HCT116 (cell line): Measurements from ENCODE around the gene PLEKHG5. TPM values are rescaled to one million over a fixed set of nuclear protein-coding genes. Genes with fewer than 3 reads are reported as not detected.

Experiments
- ATAC-seq: fragments of 200-7000 bp; cut with Tn5 transposase; 2 replicates; pipeline ENCODE4 v1.9.1; 2020; ENCODE audit warnings: mild to moderate bottlenecking, moderate library complexity
- BruUV-seq: library from RNA; stranded (reverse); fragments of 400-500 nt; replicated peaks from 2 replicates; lab custom pipeline; 2021; lab: Mats Ljungman, UMichigan
- CTCF ChIA-PET: fragments of 300-600 bp; sonication (Branson Sonifier 250); formaldehyde crosslinking; loops from one replicate; lab custom pipeline; 2021; ENCODE audit warnings: antibody characterized with exemption; lab: Charles Lee
- POLR2A ChIA-PET: fragments of 300-600, 350-600 bp; sonication (Branson Sonifier 250); formaldehyde crosslinking; loops from one replicate; lab custom pipeline; 2021; ENCODE audit warnings: antibody characterized with exemption; lab: Charles Lee
- RAD21 ChIA-PET, 2 experiments: fragments of 300-600 bp; sonication (Branson Sonifier 250); formaldehyde crosslinking; loops; one replicate each; lab custom pipeline; 2023; ENCODE audit warnings: low total read pairs in 2 of 2; ENCODE audit not compliant: uncharacterized antibody in 2 of 2, unreplicated experiment in 2 of 2, low non-redundant PET in 1 of 2; lab: Charles Lee
- DNase-seq: peaks from one replicate; pipeline ENCODE4 v3.0.0-alpha.2; 2010; ENCODE audit warnings: low read depth, low spot score
- H2AFZ ChIP-seq: fragments of 200-600 bp; shearing (Covaris generic), sonication (generic); 2 replicates; pipeline ENCODE4 v1.6.1; 2017; ENCODE audit warnings: low read depth, mixed run types, mixed read lengths, antibody characterized with exemption, low read length; ENCODE audit not compliant: poor library complexity, severe bottlenecking
- H3K27ac ChIP-seq: 2 replicates; pipeline ENCODE4 v1.5.1; 2012; ENCODE audit warnings: low read depth, low read length
- H3K27me3 ChIP-seq: fragments of 200-600 bp; sonication (generic); 2 replicates; pipeline ENCODE4 v1.6.1; 2016; ENCODE audit warnings: mixed run types, low read length, mixed read lengths; ENCODE audit not compliant: insufficient read depth
- H3K36me3 ChIP-seq, 2 experiments: fragments of 200-500 bp in 1 of 2; fragments of 200-600 bp in 1 of 2; sonication (Bioruptor generic) in 1 of 2; sonication (generic) in 1 of 2; 2 replicates each; pipeline versions ENCODE4 v1.5.1 to v1.6.1; 2014 to 2016; ENCODE audit warnings: low read length in 2 of 2, inconsistent platforms in 1 of 2, mixed read lengths in 1 of 2, mixed run types in 1 of 2; ENCODE audit not compliant: insufficient read depth in 2 of 2, control insufficient read depth in 1 of 2
- H3K4me1 ChIP-seq, 2 experiments: fragments of 200-600 bp in 1 of 2; sonication (generic) in 1 of 2; 2 replicates each; pipeline versions ENCODE4 v1.5.1 to v1.6.1; 2012 to 2017; ENCODE audit warnings: low read length in 2 of 2, inconsistent platforms in 1 of 2, mild to moderate bottlenecking in 1 of 2, mixed read lengths in 1 of 2, mixed run types in 1 of 2, moderate library complexity in 1 of 2; ENCODE audit not compliant: insufficient read depth in 2 of 2, control insufficient read depth in 1 of 2
- H3K4me2 ChIP-seq: fragments of 200-600 bp; sonication (generic); 2 replicates; pipeline ENCODE4 v1.6.1; 2017; ENCODE audit warnings: mixed run types, low read length, mixed read lengths
- H3K4me3 ChIP-seq, 2 experiments: fragments of 200-600 bp in 1 of 2; sonication (generic) in 1 of 2; replicated peaks in 1 of 2; 2 replicates each; pipeline ENCODE4 v1.5.1; 2011 to 2016; ENCODE audit warnings: low read length in 2 of 2, control low read depth in 1 of 2, low read depth in 1 of 2, mild to moderate bottlenecking in 1 of 2, mixed read lengths in 1 of 2, mixed run types in 1 of 2
- H3K79me2 ChIP-seq: fragments of 200-600 bp; sonication (generic); 2 replicates; pipeline ENCODE4 v1.6.1; 2017; ENCODE audit warnings: mild to moderate bottlenecking, mixed run types, low read length, moderate library complexity, mixed read lengths; ENCODE audit not compliant: insufficient read depth
- H3K9ac ChIP-seq: fragments of 200-600 bp; sonication (generic); 2 replicates; pipeline ENCODE4 v1.6.1; 2016; ENCODE audit warnings: low read length, mixed read lengths
- H3K9me2 ChIP-seq: fragments of 200-600 bp; sonication (generic), shearing (Covaris generic); 2 replicates; pipeline ENCODE4 v1.6.1; 2017; ENCODE audit warnings: mixed run types, mild to moderate bottlenecking, moderate library complexity; ENCODE audit not compliant: insufficient read depth
- H3K9me3 ChIP-seq, 2 experiments: fragments of 200-500 bp in 1 of 2; fragments of 200-600 bp in 1 of 2; sonication (Bioruptor generic) in 1 of 2; sonication (generic) in 1 of 2; 2 replicates each; pipeline ENCODE4 v1.6.1; 2014 to 2017; ENCODE audit warnings: low read length in 2 of 2, mixed read lengths in 2 of 2, inconsistent platforms in 1 of 2, low read depth in 1 of 2, mild to moderate bottlenecking in 1 of 2, mixed run types in 1 of 2, moderate library complexity in 1 of 2; ENCODE audit not compliant: control insufficient read depth in 1 of 2, insufficient read depth in 1 of 2
- H4K20me1 ChIP-seq: fragments of 200-600 bp; sonication (generic), shearing (Covaris generic); 2 replicates; pipeline ENCODE4 v1.6.1; 2017; ENCODE audit warnings: mixed run types, mild to moderate bottlenecking, moderate library complexity; ENCODE audit not compliant: insufficient read depth
- EZH2 ChIP-seq: fragments of 200-600 bp; sonication (generic); IDR thresholded peaks from 2 replicates; pipeline ENCODE4 v1.6.1; 2017; ENCODE audit warnings: antibody characterized with exemption, mixed run types
- EZH2phosphoT487 ChIP-seq: fragments of 200-600 bp; IDR thresholded peaks from 2 replicates; pipeline ENCODE4 v1.6.1; 2018; ENCODE audit warnings: antibody characterized with exemption, borderline replicate concordance
- FOSL1 ChIP-seq: IDR thresholded peaks from 2 replicates; pipeline ENCODE4 v1.6.1; 2012; ENCODE audit warnings: low read depth
- JUND ChIP-seq: IDR thresholded peaks from 2 replicates; pipeline ENCODE4 v1.6.1; 2012
- MAX ChIP-seq: IDR thresholded peaks from 2 replicates; pipeline ENCODE4 v1.6.1; 2012
- POLR2A ChIP-seq: IDR thresholded peaks from 2 replicates; pipeline ENCODE4 v1.7.0; 2011; ENCODE audit warnings: borderline replicate concordance; ENCODE audit not compliant: insufficient read depth, insufficient read length; ENCODE audit errors: extremely low read depth
- POLR2AphosphoS5 ChIP-seq: IDR thresholded peaks from 2 replicates; pipeline ENCODE4 v1.6.1; 2011; ENCODE audit warnings: mild to moderate bottlenecking, low read depth, low read length, moderate library complexity
- SP1 ChIP-seq: IDR thresholded peaks from 2 replicates; pipeline ENCODE4 v1.6.1; 2012; ENCODE audit warnings: low read depth
- SRF ChIP-seq: IDR thresholded peaks from 2 replicates; pipeline ENCODE4 v1.6.1; 2012; ENCODE audit warnings: low read depth
- YY1 ChIP-seq: IDR thresholded peaks from 2 replicates; pipeline ENCODE4 v1.6.1; 2011; ENCODE audit warnings: low read length, low read depth, moderate library complexity, mild to moderate bottlenecking; ENCODE audit not compliant: insufficient replicate concordance; ENCODE audit errors: extremely low read depth
- ZBTB33 ChIP-seq: IDR thresholded peaks from 2 replicates; pipeline ENCODE4 v1.6.1; 2011; ENCODE audit warnings: mild to moderate bottlenecking, low read length, moderate library complexity; ENCODE audit not compliant: insufficient replicate concordance; ENCODE audit errors: extremely low read depth
- ZFX ChIP-seq: fragments of 450-650 bp; IDR thresholded peaks from 2 replicates; pipeline ENCODE4 v1.6.1; 2017
- intact Hi-C: fragments of 100-400 bp; cut with micrococcal nuclease; formaldehyde crosslinking; loops from 2 replicates; pipeline ENCODE4 v1.10.0; 2022
- total RNA-seq: library from RNA; stranded (reverse); gene quantifications from one replicate; pipeline ENCODE4 v1.2.1, GENCODE V29; 2021; ENCODE audit not compliant: unreplicated experiment
- TF ChIP-seq, protein P1 (sequence below), 3 experiments: fragments of 200-600 bp in 1 of 3; sonication (generic) in 1 of 3; IDR thresholded peaks in 2 of 3; conservative IDR thresholded peaks in 1 of 3; 2 replicates each; pipeline ENCODE4 v1.5.1; 2012 to 2017; ENCODE audit warnings: low read depth in 2 of 3, low read length in 2 of 3, antibody characterized with exemption in 1 of 3, borderline replicate concordance in 1 of 3, control low read depth in 1 of 3, mild to moderate bottlenecking in 1 of 3, mixed read lengths in 1 of 3, mixed run types in 1 of 3, moderate library complexity in 1 of 3; ENCODE audit not compliant: insufficient read depth in 1 of 3

PLEKHG5 gene
- total RNA-seq, 1 experiment from 2014 or later, result 33.0 TPM

GRCh38 chr1:6418668-6419396, 72.6 kb downstream of the PLEKHG5 start:
- Histone ChIP-seq H3K27ac (peak overlapping the region; percentile 38; the same call in 1 of the 2 replicates), H3K4me1 (peaks cover 47 to 88% of the 10 kb centered on the region in 2 experiments), H3K9me2 (no peaks in the 10 kb centered on the region), H3K9ac (peak overlapping the region; percentile 71), H3K4me2 (peak overlapping the region; percentile 97), H3K9me3 (no peaks in the 10 kb centered on the region), H3K79me2 (no peaks in the 10 kb centered on the region), H3K4me3 (peak overlapping the region; percentile 50 to 67), H3K36me3 (no peaks in the 10 kb centered on the region), H4K20me1 (no peaks in the 10 kb centered on the region), H2AFZ (no peak overlapping the region), H3K27me3 (no peaks in the 10 kb centered on the region)
- no TSS peak for BruUV-seq
- ChIA-PET RAD21 (no interaction called here), CTCF (interaction anchor here (1.1 to 2.9 kb wide), 2 partner anchors 21 to 233 kb away, joined by 3 to 30 read pairs; no protein-coding TSS in a partner anchor), POLR2A (interaction anchor here (1.1 to 1.6 kb wide), 3 partner anchors 19 to 44 kb away, joined by 3 to 8 read pairs (median 6); partner anchors contain the start of gene ACOT7)
- ATAC-seq (no peak), DNase-seq (no peak)
- intact Hi-C loops, result no loop called here
- TF ChIP-seq MAX, result no peak

DNA sequence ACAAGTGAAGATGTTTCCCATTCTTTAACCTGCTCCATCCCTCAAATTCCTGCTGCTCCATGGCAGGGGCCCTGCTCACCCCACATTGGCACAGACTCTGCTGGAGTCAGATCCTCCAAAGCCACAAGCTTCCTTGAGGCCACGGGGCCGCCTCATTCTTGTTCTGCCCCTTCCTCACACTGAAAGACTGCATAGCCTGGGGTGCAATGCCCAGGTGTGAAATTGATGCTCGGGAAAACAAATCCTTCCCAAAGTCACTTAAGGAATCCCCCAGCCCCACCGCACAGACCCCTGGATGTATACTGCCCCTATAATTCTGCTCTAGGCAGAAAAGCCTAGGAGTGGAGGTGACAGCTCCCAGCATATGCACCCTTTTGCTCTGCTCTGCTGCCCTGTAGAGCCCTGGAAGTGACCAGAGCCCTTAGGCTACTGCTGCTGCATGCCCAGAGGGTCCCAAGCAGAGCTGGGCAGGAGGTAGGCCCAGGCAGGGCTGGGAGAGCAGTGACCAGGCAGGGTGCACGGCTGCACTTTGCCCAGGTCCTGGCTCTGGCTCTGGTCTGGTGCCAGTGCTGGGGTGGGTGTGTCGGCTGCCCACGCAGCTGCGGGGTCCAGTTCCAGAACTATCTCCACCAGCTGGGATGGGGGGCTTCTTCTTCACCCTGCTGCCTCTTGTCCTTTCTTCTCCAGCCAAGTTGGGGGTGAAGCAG, 73.4 kb downstream of the PLEKHG5 start:
- CTCF ChIA-PET, result interaction anchor here (2.9 kb wide), 1 partner anchor 21 kb away, joined by 30 read pairs; no protein-coding TSS in a partner anchor
- Histone ChIP-seq H2AFZ (no peak overlapping the region), H3K4me3 (no peak overlapping the region), H4K20me1 (no peaks in the 10 kb centered on the region), H3K9me3 (no peaks in the 10 kb centered on the region), H3K4me2 (no peak overlapping the region), H3K27ac (no peak overlapping the region), H3K9me2 (no peaks in the 10 kb centered on the region), H3K4me1 (peaks cover 44 to 84% of the 10 kb centered on the region in 2 experiments), H3K9ac (no peak overlapping the region), H3K79me2 (no peaks in the 10 kb centered on the region), H3K36me3 (no peaks in the 10 kb centered on the region), H3K27me3 (no peaks in the 10 kb centered on the region)
- RAD21 ChIA-PET, result no interaction called here
- TSS peak; percentile 40 for BruUV-seq
- DNase-seq, result no peak
- intact Hi-C loops, result no loop called here
- TF ChIP-seq YY1 (no peak), SRF (no peak), EZH2 (no peak), EZH2phosphoT487 (no peak), JUND (no peak), ZFX (no peak), ZBTB33 (no peak), POLR2AphosphoS5 (no peak), FOSL1 (no peak), SP1 (no peak), POLR2A (no peak)
- TF ChIP-seq, protein P1, sequence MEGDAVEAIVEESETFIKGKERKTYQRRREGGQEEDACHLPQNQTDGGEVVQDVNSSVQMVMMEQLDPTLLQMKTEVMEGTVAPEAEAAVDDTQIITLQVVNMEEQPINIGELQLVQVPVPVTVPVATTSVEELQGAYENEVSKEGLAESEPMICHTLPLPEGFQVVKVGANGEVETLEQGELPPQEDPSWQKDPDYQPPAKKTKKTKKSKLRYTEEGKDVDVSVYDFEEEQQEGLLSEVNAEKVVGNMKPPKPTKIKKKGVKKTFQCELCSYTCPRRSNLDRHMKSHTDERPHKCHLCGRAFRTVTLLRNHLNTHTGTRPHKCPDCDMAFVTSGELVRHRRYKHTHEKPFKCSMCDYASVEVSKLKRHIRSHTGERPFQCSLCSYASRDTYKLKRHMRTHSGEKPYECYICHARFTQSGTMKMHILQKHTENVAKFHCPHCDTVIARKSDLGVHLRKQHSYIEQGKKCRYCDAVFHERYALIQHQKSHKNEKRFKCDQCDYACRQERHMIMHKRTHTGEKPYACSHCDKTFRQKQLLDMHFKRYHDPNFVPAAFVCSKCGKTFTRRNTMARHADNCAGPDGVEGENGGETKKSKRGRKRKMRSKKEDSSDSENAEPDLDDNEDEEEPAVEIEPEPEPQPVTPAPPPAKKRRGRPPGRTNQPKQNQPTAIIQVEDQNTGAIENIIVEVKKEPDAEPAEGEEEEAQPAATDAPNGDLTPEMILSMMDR (IDR thresholded peaks at IDR 0.05 in 2 of 3, conservative IDR thresholded peaks at IDR 0.05 in 1 of 3; ENCODE audit: borderline replicate concordance in 1 of 3, insufficient read depth in 1 of 3, low read depth in 2 of 3, low read length in 2 of 3), result no peak
- POLR2A ChIA-PET, result no interaction called here
- ATAC-seq, result no peak
